ENCODE measurements around the gene DNAH6.

DNA sequence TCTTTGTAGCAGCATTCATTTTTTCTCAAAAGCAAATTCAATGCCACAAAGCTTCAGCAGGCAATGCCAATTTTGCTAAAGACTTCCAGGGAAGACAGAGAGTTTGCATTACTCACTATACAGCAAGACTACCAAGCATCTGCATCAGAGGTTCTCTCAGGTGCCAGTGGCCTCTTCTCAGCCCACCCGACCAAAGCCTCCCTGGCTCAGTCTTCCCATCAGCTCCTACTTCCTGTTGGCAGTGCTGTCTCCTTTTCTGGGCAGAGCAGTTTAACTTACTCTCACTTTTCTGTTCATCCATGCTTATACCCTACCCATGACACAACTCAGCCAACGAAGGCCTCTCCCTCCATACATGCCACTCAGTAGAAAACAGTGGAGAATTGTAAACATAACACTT lies 207.5 kb downstream of the DNAH6 start:
- TF ChIP-seq ZNF597 (CRISPR knock-in tag; IDR thresholded peaks at IDR 0.05) (no peak), TBP (CRISPR knock-in tag; IDR thresholded peaks at IDR 0.05) (no peak), PHF20 (CRISPR knock-in tag; IDR thresholded peaks at IDR 0.05) (no peak), GABPB1 (CRISPR knock-in tag; IDR thresholded peaks at IDR 0.05) (no peak), PRPF4 (IDR thresholded peaks at IDR 0.05; ENCODE audit: low read depth, low read length, poor library complexity, severe bottlenecking) (no peak), REST (IDR thresholded peaks at IDR 0.05; ENCODE audit: borderline replicate concordance in 1 of 2, low read depth in 1 of 2, low read length in 2 of 2) (no peak), ZFP36L2 (CRISPR knock-in tag; IDR thresholded peaks at IDR 0.05) (no peak), ERF (CRISPR knock-in tag; IDR thresholded peaks at IDR 0.05) (no peak), DNMT1 (CRISPR knock-in tag; IDR thresholded peaks at IDR 0.05) (no peak), PHF8 (CRISPR knock-in tag; IDR thresholded peaks at IDR 0.05) (no peak), MXD1 (CRISPR knock-in tag; IDR thresholded peaks at IDR 0.05) (no peak)
- TF ChIP-seq, protein P1, sequence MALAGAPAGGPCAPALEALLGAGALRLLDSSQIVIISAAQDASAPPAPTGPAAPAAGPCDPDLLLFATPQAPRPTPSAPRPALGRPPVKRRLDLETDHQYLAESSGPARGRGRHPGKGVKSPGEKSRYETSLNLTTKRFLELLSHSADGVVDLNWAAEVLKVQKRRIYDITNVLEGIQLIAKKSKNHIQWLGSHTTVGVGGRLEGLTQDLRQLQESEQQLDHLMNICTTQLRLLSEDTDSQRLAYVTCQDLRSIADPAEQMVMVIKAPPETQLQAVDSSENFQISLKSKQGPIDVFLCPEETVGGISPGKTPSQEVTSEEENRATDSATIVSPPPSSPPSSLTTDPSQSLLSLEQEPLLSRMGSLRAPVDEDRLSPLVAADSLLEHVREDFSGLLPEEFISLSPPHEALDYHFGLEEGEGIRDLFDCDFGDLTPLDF (CRISPR knock-in tag; IDR thresholded peaks at IDR 0.05), result no peak
- TF ChIP-seq, protein P2, sequence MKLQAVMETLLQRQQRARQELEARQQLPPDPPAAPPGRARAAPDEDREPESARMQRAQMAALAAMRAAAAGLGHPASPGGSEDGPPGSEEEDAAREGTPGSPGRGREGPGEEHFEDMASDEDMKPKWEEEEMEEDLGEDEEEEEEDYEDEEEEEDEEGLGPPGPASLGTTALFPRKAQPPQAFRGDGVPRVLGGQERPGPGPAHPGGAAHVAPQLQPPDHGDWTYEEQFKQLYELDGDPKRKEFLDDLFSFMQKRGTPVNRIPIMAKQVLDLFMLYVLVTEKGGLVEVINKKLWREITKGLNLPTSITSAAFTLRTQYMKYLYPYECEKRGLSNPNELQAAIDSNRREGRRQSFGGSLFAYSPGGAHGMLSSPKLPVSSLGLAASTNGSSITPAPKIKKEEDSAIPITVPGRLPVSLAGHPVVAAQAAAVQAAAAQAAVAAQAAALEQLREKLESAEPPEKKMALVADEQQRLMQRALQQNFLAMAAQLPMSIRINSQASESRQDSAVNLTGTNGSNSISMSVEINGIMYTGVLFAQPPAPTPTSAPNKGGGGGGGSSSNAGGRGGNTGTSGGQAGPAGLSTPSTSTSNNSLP (IDR thresholded peaks at IDR 0.05; ENCODE audit: low read depth, low read length), result no peak
- TF ChIP-seq, protein P3, sequence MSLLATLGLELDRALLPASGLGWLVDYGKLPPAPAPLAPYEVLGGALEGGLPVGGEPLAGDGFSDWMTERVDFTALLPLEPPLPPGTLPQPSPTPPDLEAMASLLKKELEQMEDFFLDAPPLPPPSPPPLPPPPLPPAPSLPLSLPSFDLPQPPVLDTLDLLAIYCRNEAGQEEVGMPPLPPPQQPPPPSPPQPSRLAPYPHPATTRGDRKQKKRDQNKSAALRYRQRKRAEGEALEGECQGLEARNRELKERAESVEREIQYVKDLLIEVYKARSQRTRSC (CRISPR knock-in tag; IDR thresholded peaks at IDR 0.05; ENCODE audit: low read depth), result no peak
